ENCODE measurements around the gene CRADD.
A peak's percentile ranks its signal among the peaks of the same experiment; 100 is the strongest.
"Not testable (repeated sequence)": the region's sequence is repeated elsewhere in the genome, so short reads cannot be mapped to it uniquely, and the experiment has no call there.

Gene CRADD

DNA sequence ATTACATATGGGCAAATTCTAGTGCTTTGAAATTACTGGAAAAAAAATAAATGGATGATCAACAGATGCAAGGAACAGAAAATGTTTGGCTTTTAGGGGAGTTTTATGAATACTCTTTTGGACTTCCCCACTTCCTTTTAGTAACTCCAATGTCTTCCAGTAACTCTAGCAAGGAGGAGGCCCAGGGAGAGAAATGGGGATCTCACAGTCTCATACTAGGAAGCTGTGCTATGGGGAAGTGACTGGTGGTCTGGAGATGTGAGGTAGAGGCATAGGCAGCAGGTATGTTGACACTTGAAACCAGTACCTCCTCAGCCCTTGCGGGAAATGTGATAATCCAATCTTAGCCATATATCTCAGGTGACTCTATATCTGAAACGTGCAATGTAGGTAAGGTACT lies 68.1 kb downstream of the CRADD start:
- H3K4me1 Mint-ChIP-seq: peaks cover 34% of the 10 kb centered on the region

DNA sequence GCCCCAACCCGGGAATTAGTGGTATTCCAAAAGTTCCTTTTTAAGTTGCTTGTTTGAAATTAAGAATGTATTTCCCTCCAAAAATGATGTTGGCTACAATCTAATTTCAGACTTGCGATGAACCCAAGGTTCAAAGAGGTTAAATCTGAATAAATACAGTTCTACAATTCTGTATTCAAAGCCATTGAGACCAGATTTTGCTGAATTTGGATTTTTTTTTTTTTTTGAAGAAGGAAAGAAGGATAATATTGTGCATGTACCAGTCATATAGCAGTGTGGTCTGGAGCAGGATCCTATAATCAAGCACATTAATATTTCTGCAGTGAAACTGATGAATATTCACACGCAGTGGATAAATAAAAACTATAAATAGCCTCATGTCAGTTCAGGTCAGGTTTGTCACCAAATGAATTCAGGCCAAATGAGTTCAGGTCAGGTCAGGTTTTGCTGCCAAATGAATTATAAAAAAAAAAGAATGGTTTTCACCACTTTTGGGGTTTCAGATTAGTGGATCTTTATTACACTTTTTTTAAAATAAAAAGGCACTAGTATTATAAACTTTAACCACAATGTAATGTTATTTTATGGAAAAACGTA lies 69.5 kb downstream of the CRADD start:
- DNase-seq: no peak
- peaks cover 24% of the 10 kb centered on the region for H3K4me1 Mint-ChIP-seq
- no peak overlapping the region for H3K4me3 Mint-ChIP-seq
- H3K36me3 Mint-ChIP-seq (ENCODE audit: low read depth): no peaks in the 10 kb centered on the region
- H3K27me3 Mint-ChIP-seq: no peaks in the 10 kb centered on the region
- no peak overlapping the region for H3K27ac Mint-ChIP-seq
- no peak for ATAC-seq
- no peaks in the 10 kb centered on the region for H3K9me3 Mint-ChIP-seq

More for the DNA sequence above, 68.1 kb downstream of the CRADD start:
- Mint-ChIP-seq H3K27me3 (no peaks in the 10 kb centered on the region), H3K4me3 (no peak overlapping the region), H3K27ac (no peak overlapping the region), H3K9me3 (no peaks in the 10 kb centered on the region), H3K36me3 (ENCODE audit: low read depth) (no peaks in the 10 kb centered on the region)
- DNase-seq (no peak), ATAC-seq (no peak)

DNA sequence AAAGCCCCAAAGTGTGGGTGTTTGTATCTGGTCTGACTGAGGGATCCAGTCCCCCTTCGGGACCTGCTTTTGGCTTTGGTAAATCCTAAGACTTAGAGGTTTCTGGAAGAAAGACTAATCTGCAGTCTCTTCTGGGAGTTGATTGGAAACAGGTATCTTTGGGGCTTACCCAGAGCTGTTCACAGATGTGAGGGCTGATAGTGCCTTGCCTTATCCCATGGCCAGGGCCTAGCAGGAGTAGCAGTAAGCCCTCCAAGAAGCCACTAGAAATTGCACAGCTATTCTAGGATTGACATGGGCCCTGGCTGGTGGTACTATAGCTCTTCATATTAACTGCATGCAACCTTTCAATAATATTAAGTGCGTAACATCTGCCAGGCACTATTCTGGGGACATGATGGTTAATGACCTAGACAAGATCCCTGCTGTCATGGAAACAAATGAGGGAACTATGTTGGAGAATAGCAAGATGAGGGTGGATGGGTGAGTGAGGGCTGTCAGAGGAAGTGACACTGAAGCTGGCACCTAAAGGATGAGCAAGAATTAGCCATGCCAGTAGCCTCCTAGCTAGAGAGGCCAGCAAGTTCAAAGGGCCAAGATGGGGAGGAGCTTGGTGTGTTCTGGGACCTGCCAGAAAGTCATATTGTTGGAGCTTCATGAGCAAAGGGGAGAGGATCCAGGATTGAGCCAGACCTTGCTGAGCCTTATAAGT lies 71.7 kb downstream of the CRADD start:
- Mint-ChIP-seq H3K4me1 (peaks cover 11% of the 10 kb centered on the region), H3K9me3 (peaks cover 12% of the 10 kb centered on the region)
- ATAC-seq: peak; percentile 24

GRCh38 chr12:93749515-93749914 lies 72.3 kb downstream of the CRADD start:
- Mint-ChIP-seq H3K27ac (no peak overlapping the region), H3K4me1 (peaks cover 11% of the 10 kb centered on the region), H3K27me3 (no peaks in the 10 kb centered on the region), H3K4me3 (no peak overlapping the region), H3K9me3 (peaks cover 15% of the 10 kb centered on the region), H3K36me3 (ENCODE audit: low read depth) (peaks cover 18% of the 10 kb centered on the region)
- DNase-seq (no peak), ATAC-seq (no peak)

More for the DNA sequence above, 71.7 kb downstream of the CRADD start:
- H3K27ac Mint-ChIP-seq: no peak overlapping the region
- H3K4me3 Mint-ChIP-seq: no peak overlapping the region
- peaks cover 11% of the 10 kb centered on the region for H3K36me3 Mint-ChIP-seq (ENCODE audit: low read depth)
- no peak for DNase-seq
- H3K27me3 Mint-ChIP-seq: no peaks in the 10 kb centered on the region

GRCh38 chr12:93750056-93750455 lies 72.9 kb downstream of the CRADD start:
- H3K27me3 Mint-ChIP-seq: no peaks in the 10 kb centered on the region
- DNase-seq (no peak), ATAC-seq (no peak)
- no peak overlapping the region for H3K4me3 Mint-ChIP-seq
- peaks cover 10% of the 10 kb centered on the region for H3K4me1 Mint-ChIP-seq
- no peak overlapping the region for H3K27ac Mint-ChIP-seq
- peaks cover 21% of the 10 kb centered on the region for H3K9me3 Mint-ChIP-seq
- peaks cover 20% of the 10 kb centered on the region for H3K36me3 Mint-ChIP-seq (ENCODE audit: low read depth)

DNA sequence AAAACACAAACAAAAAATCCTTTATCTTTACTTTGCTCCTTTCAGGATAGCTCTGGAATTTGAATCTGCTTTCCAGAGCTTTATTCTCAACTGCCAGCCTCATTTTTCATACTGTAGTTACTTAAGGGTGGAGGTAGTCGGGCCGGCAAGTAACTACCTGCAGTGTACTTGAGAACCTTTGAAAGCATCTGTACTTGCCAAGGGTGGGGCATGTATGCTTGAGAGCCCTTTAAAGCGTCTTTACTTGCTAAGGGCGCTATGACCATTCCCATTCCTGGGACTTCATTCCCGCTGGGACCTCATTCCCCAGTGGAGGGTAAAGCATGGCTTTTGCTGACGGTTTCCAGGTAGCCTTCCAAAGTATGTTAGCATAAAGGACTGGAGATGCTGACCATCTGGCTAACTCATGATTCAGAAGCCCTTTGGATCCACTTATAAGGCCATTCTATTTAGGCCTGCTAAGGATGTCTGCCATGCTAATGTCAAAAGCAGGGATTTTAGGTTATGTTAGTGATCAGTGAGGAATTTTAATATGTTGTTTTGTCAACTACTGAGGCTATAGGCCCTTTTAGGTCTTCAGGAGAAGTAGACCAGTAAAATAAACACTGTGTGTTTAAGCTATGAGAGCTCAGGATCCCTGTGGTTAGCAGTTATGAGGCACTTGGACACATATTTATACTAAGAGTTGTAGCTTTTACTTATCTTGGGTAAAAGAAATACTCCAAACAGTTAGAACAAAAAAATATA lies 74.9 kb downstream of the CRADD start:
- DNase-seq: no peak
- H3K27ac Mint-ChIP-seq: no peak overlapping the region
- no peak overlapping the region for H3K4me3 Mint-ChIP-seq
- peaks cover 20% of the 10 kb centered on the region for H3K36me3 Mint-ChIP-seq (ENCODE audit: low read depth)
- no peak for ATAC-seq
- peaks cover 2% of the 10 kb centered on the region for H3K4me1 Mint-ChIP-seq
- H3K9me3 Mint-ChIP-seq: peaks cover 22% of the 10 kb centered on the region
- H3K27me3 Mint-ChIP-seq: no peaks in the 10 kb centered on the region

DNA sequence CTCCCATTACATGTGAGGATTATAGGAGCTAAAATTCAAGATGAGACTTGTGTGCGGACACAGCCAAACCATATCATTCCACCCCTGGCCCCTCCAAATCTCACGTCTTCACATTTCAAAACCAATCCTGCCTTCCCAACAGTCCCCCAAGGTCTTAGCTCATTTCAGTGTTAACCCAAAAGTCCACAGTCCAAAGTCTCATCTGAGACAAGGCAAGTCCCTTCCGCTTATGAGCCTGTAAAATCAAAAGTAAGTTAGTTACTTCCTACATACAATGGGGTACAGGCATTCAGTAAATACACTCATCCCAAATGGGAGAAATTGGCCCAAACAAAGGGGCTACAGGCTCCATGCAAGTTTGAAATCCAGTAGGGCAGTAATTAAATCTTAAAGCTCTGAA lies 76.1 kb downstream of the CRADD start:
- peaks cover 22% of the 10 kb centered on the region for H3K9me3 Mint-ChIP-seq
- DNase-seq (no peak), ATAC-seq (no peak)
- H3K27ac Mint-ChIP-seq: no peak overlapping the region
- peaks cover 20% of the 10 kb centered on the region for H3K36me3 Mint-ChIP-seq (ENCODE audit: low read depth)
- no peak overlapping the region for H3K4me3 Mint-ChIP-seq
- peaks cover 7% of the 10 kb centered on the region for H3K4me1 Mint-ChIP-seq
- no peaks in the 10 kb centered on the region for H3K27me3 Mint-ChIP-seq

DNA sequence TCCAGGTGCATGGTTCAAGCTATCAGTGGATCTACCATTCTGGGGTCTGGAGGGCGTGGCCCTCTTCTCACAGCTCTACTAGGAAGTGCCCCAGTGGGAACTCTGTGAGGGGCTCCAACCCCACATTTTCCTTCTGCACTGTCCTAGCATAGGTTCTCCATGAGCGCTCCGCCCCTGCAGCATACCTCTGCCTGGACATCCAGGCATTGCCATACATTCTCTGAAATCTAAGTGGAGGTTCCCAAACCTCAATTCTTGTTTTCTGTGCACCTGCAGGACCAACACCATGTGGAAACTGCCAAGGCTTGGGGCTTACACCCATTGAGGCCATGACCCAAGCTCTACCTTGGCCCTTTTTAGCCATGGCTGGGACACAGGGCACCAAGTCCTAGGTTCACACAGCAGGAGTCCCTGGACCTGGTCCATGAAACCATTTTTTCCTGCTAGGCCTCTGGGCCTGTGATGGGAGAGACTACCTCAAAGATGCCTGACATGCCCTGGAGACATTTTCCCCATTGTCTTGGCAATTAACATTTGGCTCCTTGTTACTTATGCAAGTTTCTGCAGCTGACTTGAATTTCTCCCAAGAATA lies 76.8 kb downstream of the CRADD start:
- Mint-ChIP-seq H3K9me3 (peaks cover 22% of the 10 kb centered on the region), H3K4me1 (peaks cover 8% of the 10 kb centered on the region), H3K27ac (no peak overlapping the region), H3K4me3 (no peak overlapping the region), H3K36me3 (ENCODE audit: low read depth) (peaks cover 20% of the 10 kb centered on the region), H3K27me3 (no peaks in the 10 kb centered on the region)
- no peak for DNase-seq
- ATAC-seq: no peak

- H3K4me3 Mint-ChIP-seq, H3K27me3 Mint-ChIP-seq, H3K27ac Mint-ChIP-seq, ATAC-seq, DNase-seq: not testable (repeated sequence)
- Mint-ChIP-seq H3K4me1 (peaks cover 11% of the 10 kb centered on the region), H3K9me3 (peaks cover 22% of the 10 kb centered on the region), H3K36me3 (ENCODE audit: low read depth) (peaks cover 20% of the 10 kb centered on the region)
Measured at GRCh38 chr12:93754859-93755258, 77.7 kb downstream of the CRADD start.

DNA sequence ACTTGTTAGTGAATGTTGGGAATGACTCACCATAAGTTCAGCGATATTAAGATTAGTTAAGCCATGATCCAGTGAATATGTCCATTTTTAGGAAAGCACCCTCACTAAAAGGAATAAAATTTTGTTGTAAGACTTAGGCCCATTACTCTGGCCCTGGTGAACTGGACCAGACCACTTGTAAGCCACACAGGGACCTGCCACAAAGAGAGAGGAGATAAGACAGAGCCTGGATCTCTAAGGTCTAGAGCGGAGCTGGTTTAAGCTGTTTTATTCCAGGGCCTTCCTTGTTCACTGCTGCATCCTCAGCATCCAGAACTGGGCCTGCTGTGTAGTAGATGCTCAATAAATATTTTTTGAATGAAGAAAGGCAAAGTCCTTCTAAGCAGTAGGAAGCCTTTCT lies 79.1 kb downstream of the CRADD start:
- H3K27ac Mint-ChIP-seq: no peak overlapping the region
- H3K27me3 Mint-ChIP-seq: no peaks in the 10 kb centered on the region
- no peak for DNase-seq
- no peak overlapping the region for H3K4me3 Mint-ChIP-seq
- H3K4me1 Mint-ChIP-seq: peaks cover 14% of the 10 kb centered on the region
- H3K36me3 Mint-ChIP-seq (ENCODE audit: low read depth): peaks cover 20% of the 10 kb centered on the region
- H3K9me3 Mint-ChIP-seq: peaks cover 22% of the 10 kb centered on the region
- no peak for ATAC-seq

- Mint-ChIP-seq H3K27me3 (no peaks in the 10 kb centered on the region), H3K4me3 (no peak overlapping the region)
- ATAC-seq: no peak
Measured at GRCh38 chr12:93757792-93758694, 80.9 kb downstream of the CRADD start.

GRCh38 chr12:93758801-93759373 lies 81.7 kb downstream of the CRADD start:
- Mint-ChIP-seq H3K36me3 (ENCODE audit: low read depth) (peaks cover 8% of the 10 kb centered on the region), H3K9me3 (peaks cover 10% of the 10 kb centered on the region), H3K4me3 (no peak overlapping the region), H3K27ac (no peak overlapping the region), H3K4me1 (peaks cover 22% of the 10 kb centered on the region), H3K27me3 (no peaks in the 10 kb centered on the region)
- DNase-seq (no peak), ATAC-seq (no peak)

More at GRCh38 chr12:93757792-93758694, 80.9 kb downstream of the CRADD start:
- Mint-ChIP-seq H3K4me1 (peaks cover 17% of the 10 kb centered on the region), H3K9me3 (peaks cover 14% of the 10 kb centered on the region), H3K36me3 (ENCODE audit: low read depth) (peaks cover 13% of the 10 kb centered on the region), H3K27ac (no peak overlapping the region)
- no peak for DNase-seq

GRCh38 chr12:93759512-93760081 lies 82.4 kb downstream of the CRADD start:
- no peaks in the 10 kb centered on the region for H3K27me3 Mint-ChIP-seq
- DNase-seq (no peak), ATAC-seq (no peak)
- H3K36me3 Mint-ChIP-seq (ENCODE audit: low read depth): peaks cover 2% of the 10 kb centered on the region
- peaks cover 6% of the 10 kb centered on the region for H3K9me3 Mint-ChIP-seq
- H3K27ac Mint-ChIP-seq: no peak overlapping the region
- H3K4me1 Mint-ChIP-seq: peaks cover 27% of the 10 kb centered on the region
- H3K4me3 Mint-ChIP-seq: no peak overlapping the region

Data from activated naive CD8-positive, alpha-beta T cell treated with anti-CD3 and anti-CD28 coated beads, Interleukin-2, amount 50 U/mL, for 24 hours (primary cell).